Measurements from ENCODE around the gene KRTAP9-6. TPM values are rescaled to one million over a fixed set of nuclear protein-coding genes. Genes with fewer than 3 reads are reported as not detected.
A peak's percentile ranks its signal among the peaks of the same experiment; 100 is the strongest.

KRTAP9-6 gene

GRCh38 chr17:41308918-41309359 lies 43.8 kb downstream of the KRTAP9-6 start, which contains the start of gene KRTAP16-1:
Gene KRTAP16-1, minus strand, starts transcription at chr17:41309309. Its CDS starts 56 bp downstream, at chr17:41309253.
- no peak within 1 kb of the TSS for H3K4ac ChIP-seq (ENCODE audit: low read length)
- H3K27me3 ChIP-seq (ENCODE audit: control insufficient read depth in 3 of 3, insufficient read depth in 3 of 3, low read depth in 1 of 3, low read length in 3 of 3), result no peaks in the 10 kb centered on the region
- no peak within 1 kb of the TSS for H2BK5ac ChIP-seq (ENCODE audit: low read length)
- no peak within 1 kb of the TSS for H4K91ac ChIP-seq (ENCODE audit: low read depth, low read length, poor library complexity)
- no peak within 1 kb of the TSS for H2BK15ac ChIP-seq (ENCODE audit: low read length)
- H3K79me1 ChIP-seq (ENCODE audit: low read depth, low read length), result no peaks in the 10 kb centered on the region
- H2BK120ac ChIP-seq (ENCODE audit: low read depth, low read length), result no peak within 1 kb of the TSS
- no peak within 1 kb of the TSS for H3K4me3 ChIP-seq (ENCODE audit: low read length in 2 of 2)
- WGBS, 2 donors (ENCODE audit: extremely low coverage in 2 of 2, insufficient read length in 2 of 2, insufficient replicate concordance in 1 of 2), result no CpG with 5 or more reads among the region's 7 CpGs
- peaks cover 0 to 1% of the 10 kb centered on the region in 2 donors for H3K4me1 ChIP-seq (ENCODE audit: control insufficient read depth in 2 of 2, insufficient read depth in 1 of 2, low read depth in 1 of 2, low read length in 2 of 2)
- peak within 1 kb of the TSS; percentile 21 for H3K23ac ChIP-seq (ENCODE audit: low read depth, low read length, poor library complexity)
- H3K4me2 ChIP-seq (ENCODE audit: insufficient read depth, low read length, poor library complexity, severe bottlenecking), result no peak within 1 kb of the TSS
- H2BK12ac ChIP-seq (ENCODE audit: low read length), result no peak within 1 kb of the TSS
- H3K9me3 ChIP-seq (replicated peaks in 1 of 2; ENCODE audit: control insufficient read depth in 2 of 2, insufficient read depth in 1 of 2, low read depth in 1 of 2, low read length in 2 of 2), result peaks cover 0 to 3% of the 10 kb centered on the region in 2 donors
- no peak for DNase-seq (ENCODE audit: low spot score)
- no peaks in the 10 kb centered on the region for H3K36me3 ChIP-seq (replicated peaks in 1 of 2; ENCODE audit: control insufficient read depth in 2 of 2, insufficient read depth in 2 of 2, low read length in 2 of 2)
- no peak within 1 kb of the TSS for H3K9ac ChIP-seq (ENCODE audit: low read depth, low read length, poor library complexity)
- H4K8ac ChIP-seq (ENCODE audit: low read depth, low read length), result no peak within 1 kb of the TSS
- H3K18ac ChIP-seq (ENCODE audit: low read length), result peak within 1 kb of the TSS; percentile 40
- H2AK5ac ChIP-seq (ENCODE audit: low read depth, low read length), result peak within 1 kb of the TSS; percentile 29
- no peak within 1 kb of the TSS for H2AFZ ChIP-seq (ENCODE audit: low read length)
- no peak within 1 kb of the TSS for H3K14ac ChIP-seq (ENCODE audit: low read length)
- H3K27ac ChIP-seq (replicated peaks; ENCODE audit: low read length), result no peak within 1 kb of the TSS

GRCh38 chr17:41311111-41311510 lies 45.9 kb downstream of the KRTAP9-6 start:
- H3K9me3 ChIP-seq (replicated peaks in 1 of 2; ENCODE audit: control insufficient read depth in 2 of 2, insufficient read depth in 1 of 2, low read depth in 1 of 2, low read length in 2 of 2), result peaks cover 0 to 3% of the 10 kb centered on the region in 2 donors
- no peak overlapping the region for H3K14ac ChIP-seq (ENCODE audit: low read length)
- H2BK15ac ChIP-seq (ENCODE audit: low read length), result no peak overlapping the region
- DNase-seq (ENCODE audit: low spot score), result no peak
- H3K4ac ChIP-seq (ENCODE audit: low read length), result no peak overlapping the region
- H2BK120ac ChIP-seq (ENCODE audit: low read depth, low read length), result no peak overlapping the region
- peak overlapping the region; percentile 75 for H4K91ac ChIP-seq (ENCODE audit: low read depth, low read length, poor library complexity)
- H2BK5ac ChIP-seq (ENCODE audit: low read length), result no peak overlapping the region
- no CpG with 5 or more reads among the region's 1 CpG for WGBS, 2 donors (ENCODE audit: extremely low coverage in 2 of 2, insufficient read length in 2 of 2, insufficient replicate concordance in 1 of 2)
- H2AFZ ChIP-seq (ENCODE audit: low read length), result no peak overlapping the region
- peaks cover 0 to 1% of the 10 kb centered on the region in 2 donors for H3K4me1 ChIP-seq (ENCODE audit: control insufficient read depth in 2 of 2, insufficient read depth in 1 of 2, low read depth in 1 of 2, low read length in 2 of 2)
- H2BK12ac ChIP-seq (ENCODE audit: low read length), result no peak overlapping the region
- no peak overlapping the region for H3K4me3 ChIP-seq (ENCODE audit: low read length in 2 of 2)
- H3K79me1 ChIP-seq (ENCODE audit: low read depth, low read length), result no peaks in the 10 kb centered on the region
- no peak overlapping the region for H3K18ac ChIP-seq (ENCODE audit: low read length)
- H3K27ac ChIP-seq (replicated peaks; ENCODE audit: low read length), result no peak overlapping the region
- no peak overlapping the region for H3K4me2 ChIP-seq (ENCODE audit: insufficient read depth, low read length, poor library complexity, severe bottlenecking)
- no peak overlapping the region for H2AK5ac ChIP-seq (ENCODE audit: low read depth, low read length)
- no peak overlapping the region for H3K23ac ChIP-seq (ENCODE audit: low read depth, low read length, poor library complexity)
- no peak overlapping the region for H3K9ac ChIP-seq (ENCODE audit: low read depth, low read length, poor library complexity)
- peak overlapping the region; percentile 76 for H4K8ac ChIP-seq (ENCODE audit: low read depth, low read length)
- H3K27me3 ChIP-seq (ENCODE audit: control insufficient read depth in 3 of 3, insufficient read depth in 3 of 3, low read depth in 1 of 3, low read length in 3 of 3), result peaks cover 0 to 2% (median 0%) of the 10 kb centered on the region in 3 experiments
- no peaks in the 10 kb centered on the region for H3K36me3 ChIP-seq (replicated peaks in 1 of 2; ENCODE audit: control insufficient read depth in 2 of 2, insufficient read depth in 2 of 2, low read length in 2 of 2)

- Histone ChIP-seq H2AFZ (ENCODE audit: low read length) (no peak within 1 kb of the TSS), H3K4me2 (ENCODE audit: insufficient read depth, low read length, poor library complexity, severe bottlenecking) (no peak within 1 kb of the TSS), H2BK15ac (ENCODE audit: low read length) (peak within 1 kb of the TSS; percentile 82), H2BK12ac (ENCODE audit: low read length) (no peak within 1 kb of the TSS), H3K4me1 (ENCODE audit: control insufficient read depth in 2 of 2, insufficient read depth in 1 of 2, low read depth in 1 of 2, low read length in 2 of 2) (no peaks in the 10 kb centered on the region), H3K9ac (ENCODE audit: low read depth, low read length, poor library complexity) (no peak within 1 kb of the TSS), H4K8ac (ENCODE audit: low read depth, low read length) (no peak within 1 kb of the TSS), H3K4me3 (ENCODE audit: low read length in 2 of 2) (no peak within 1 kb of the TSS), H2AK5ac (ENCODE audit: low read depth, low read length) (peak within 1 kb of the TSS; percentile 74), H2BK5ac (ENCODE audit: low read length) (no peak within 1 kb of the TSS), H3K14ac (ENCODE audit: low read length) (peak within 1 kb of the TSS; percentile 78), H3K18ac (ENCODE audit: low read length) (peak within 1 kb of the TSS; percentile 79), H4K91ac (ENCODE audit: low read depth, low read length, poor library complexity) (no peak within 1 kb of the TSS), H3K4ac (ENCODE audit: low read length) (no peak within 1 kb of the TSS), H3K9me3 (replicated peaks in 1 of 2; ENCODE audit: control insufficient read depth in 2 of 2, insufficient read depth in 1 of 2, low read depth in 1 of 2, low read length in 2 of 2) (peaks cover 0 to 3% of the 10 kb centered on the region in 2 donors), H2BK120ac (ENCODE audit: low read depth, low read length) (no peak within 1 kb of the TSS), H3K79me1 (ENCODE audit: low read depth, low read length) (no peaks in the 10 kb centered on the region), H3K23ac (ENCODE audit: low read depth, low read length, poor library complexity) (peak within 1 kb of the TSS; percentile 60), H3K27ac (replicated peaks; ENCODE audit: low read length) (no peak within 1 kb of the TSS), H3K27me3 (ENCODE audit: control insufficient read depth in 3 of 3, insufficient read depth in 3 of 3, low read depth in 1 of 3, low read length in 3 of 3) (peaks cover 0 to 2% (median 0%) of the 10 kb centered on the region in 3 experiments), H3K36me3 (replicated peaks in 1 of 2; ENCODE audit: control insufficient read depth in 2 of 2, insufficient read depth in 2 of 2, low read length in 2 of 2) (no peaks in the 10 kb centered on the region)
- DNase-seq (ENCODE audit: low spot score), result no peak
- no CpG with 5 or more reads among the region's 24 CpGs for WGBS, 2 donors (ENCODE audit: extremely low coverage in 2 of 2, insufficient read length in 2 of 2, insufficient replicate concordance in 1 of 2)
Observed at GRCh38 chr17:41315204-41315794, 50.1 kb downstream of the KRTAP9-6 start, which contains the start of gene KRTAP17-1. Gene KRTAP17-1, minus strand, starts transcription at chr17:41315710. Its CDS starts 60 bp downstream, at chr17:41315650.

Small RNA genes within 50 kb of the gene (small RNA-seq; reads per million reads assigned to genes)
- gene KRTAP9-10P (ENCODE audit: insufficient read depth), result not detected

All from neuronal stem cell (in vitro differentiated cells).